Skin epidermis (tissue), 12 donors: ENCODE measurements around the gene FLOT1.

ENCODE experiments used
- H3K27ac ChIP-seq, 21 experiments: fragments of 200-600 bp; sonication (generic) in 11 of 21; one replicate each; pipeline ENCODE4 v1.5.0; 2020; ENCODE audit warnings: mild to moderate bottlenecking in 3 of 21, inconsistent platforms in 2 of 21, moderate library complexity in 2 of 21
- H3K4me3 ChIP-seq, 7 experiments: fragments of 200-600 bp; sonication (generic) in 2 of 7; one replicate each; pipeline ENCODE4 v1.5.0; 2020; ENCODE audit warnings: inconsistent platforms in 2 of 7, mild to moderate bottlenecking in 2 of 7, moderate library complexity in 1 of 7

FLOT1 gene

DNA sequence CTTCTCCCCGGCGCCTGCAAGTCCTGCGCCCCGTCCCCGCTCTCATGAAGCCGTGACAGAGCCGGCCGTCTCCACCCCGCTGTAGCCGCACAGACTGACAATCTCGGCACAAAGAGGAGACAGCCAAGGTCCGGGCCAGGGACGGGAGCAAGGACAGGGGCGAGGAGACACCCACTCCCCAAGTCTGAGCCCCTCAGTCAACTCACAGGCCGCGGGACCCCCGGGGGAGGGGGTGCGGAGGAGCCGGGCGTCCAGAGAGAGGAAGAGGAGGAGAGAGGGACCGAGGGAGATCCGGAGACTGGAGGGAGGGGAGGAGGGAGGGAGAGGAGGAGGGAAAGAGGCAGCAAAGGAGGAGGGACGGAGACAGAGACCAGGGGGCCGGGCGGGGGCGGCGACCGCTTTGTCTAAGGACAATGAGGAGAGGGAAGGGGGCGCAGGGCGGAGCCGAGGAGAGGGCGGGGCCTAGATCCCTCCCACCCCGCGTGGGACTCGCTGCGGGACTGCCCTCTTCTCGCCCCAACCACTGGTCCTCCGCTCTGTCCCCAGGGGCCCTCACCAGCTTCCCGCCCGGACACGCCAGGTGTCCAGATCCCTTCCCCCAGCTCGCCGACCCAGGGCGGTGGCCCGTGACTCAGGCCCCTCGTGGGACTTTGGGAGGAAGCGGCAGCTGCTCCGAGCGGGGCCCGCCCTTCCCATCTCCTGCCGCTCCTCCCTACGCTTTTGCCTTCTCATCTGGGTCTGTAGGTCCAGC, 55.4 kb downstream of the FLOT1 start:
- H3K4me3 ChIP-seq = peak overlapping the region; percentile 51 to 86 (median 74)
- peak overlapping the region; percentile 94 to 100 (median 98) for H3K27ac ChIP-seq

DNA sequence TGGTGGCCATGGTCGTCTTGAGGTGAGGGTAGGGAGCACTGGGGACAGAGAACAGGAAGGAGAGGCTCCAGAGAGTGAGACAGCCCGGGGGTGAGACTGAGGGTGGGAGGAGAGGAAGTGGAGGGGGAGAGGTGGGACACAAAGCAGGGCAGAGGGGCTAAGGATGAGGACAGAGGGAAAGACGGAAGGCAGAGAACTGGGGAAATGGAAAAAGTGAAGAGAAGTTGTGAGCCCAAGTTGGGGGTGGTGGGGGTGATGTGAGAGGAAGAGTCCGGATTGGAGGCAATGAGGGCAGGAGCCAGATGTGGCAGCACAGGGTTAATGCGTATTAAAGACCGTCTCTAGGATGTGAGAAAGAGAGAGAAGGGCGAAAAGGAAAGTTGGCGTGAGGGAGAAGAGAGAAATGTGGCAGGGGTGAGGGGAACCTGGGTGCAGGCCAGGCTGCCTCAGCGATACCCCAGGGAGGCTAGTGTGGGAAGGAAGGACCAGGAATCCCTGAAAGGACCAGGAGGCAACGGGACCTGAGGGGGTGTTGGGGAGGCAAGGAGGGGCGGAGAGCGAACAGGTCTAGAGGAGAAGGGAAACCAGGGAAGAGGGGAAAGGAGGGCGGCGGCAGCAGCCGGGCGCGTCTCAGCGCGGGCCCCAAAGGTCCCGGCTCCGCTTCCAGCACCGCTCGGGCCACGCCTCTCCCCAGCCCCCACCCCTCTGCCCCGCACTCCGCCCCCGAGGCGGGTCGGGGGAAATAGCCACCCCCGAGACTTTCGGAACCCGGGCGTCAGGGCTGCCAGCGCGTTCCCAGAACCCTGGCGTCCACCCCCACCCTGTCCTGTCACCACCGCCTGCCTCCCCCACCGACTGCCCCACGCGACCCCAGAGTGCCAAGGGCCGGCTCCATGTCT, 56.2 kb downstream of the FLOT1 start, which contains the start of gene PPP1R18:
Gene PPP1R18 (minus strand): TSS at position 637 of the 899 bp plus-strand sequence. CDS start 627 bp downstream, at position 10.
- H3K4me3 ChIP-seq = peak within 1 kb of the TSS; percentile 51 to 86 (median 74)
- peak within 1 kb of the TSS; percentile 94 to 100 (median 98) for H3K27ac ChIP-seq

DNA sequence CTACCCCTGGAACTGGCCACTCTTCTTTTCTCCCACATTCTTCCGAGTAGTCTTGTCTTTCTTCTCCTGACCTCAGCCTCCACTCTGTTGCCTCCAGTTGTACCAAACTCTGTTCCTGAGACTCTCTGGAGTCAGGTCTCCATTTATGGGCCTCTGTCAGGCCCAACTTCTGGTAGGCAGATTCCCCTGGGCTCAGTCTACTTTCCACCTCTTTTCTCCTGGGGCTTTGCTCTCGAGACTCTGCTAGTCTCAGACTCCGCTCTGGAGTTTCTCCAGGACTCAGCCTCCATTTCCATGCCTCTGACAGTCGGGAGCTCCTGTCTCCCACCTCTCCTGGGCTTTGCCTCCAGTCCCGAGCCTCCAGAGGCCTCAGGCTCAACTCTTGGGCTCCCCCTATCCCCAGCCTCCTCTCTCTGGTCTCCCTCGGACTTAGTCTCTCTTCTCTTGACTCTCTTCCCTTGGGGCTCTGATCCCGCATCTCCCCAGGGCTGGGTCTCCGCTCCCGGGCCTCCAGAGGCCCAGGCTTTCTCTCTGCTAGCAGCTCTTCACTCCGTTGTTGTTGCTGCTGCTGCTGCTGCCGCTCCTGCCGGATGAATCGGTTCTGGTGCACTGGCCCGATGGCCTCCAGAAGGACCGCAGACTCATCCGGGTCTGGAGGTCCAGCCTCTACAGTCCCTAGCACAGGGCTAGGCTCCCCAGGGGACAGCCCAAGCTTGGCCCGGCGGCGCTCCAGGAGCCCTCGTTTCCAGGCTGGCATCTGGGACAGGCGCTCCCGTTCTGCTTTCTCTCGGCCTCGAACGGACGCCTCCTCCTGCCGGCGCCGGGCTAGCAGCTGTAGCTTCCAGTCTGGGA, 57.1 kb downstream of the FLOT1 start:
- H3K27ac ChIP-seq = peak overlapping the region; percentile 81 to 100 (median 98)
- H3K4me3 ChIP-seq = peak overlapping the region; percentile 51 to 86 (median 74)

DNA sequence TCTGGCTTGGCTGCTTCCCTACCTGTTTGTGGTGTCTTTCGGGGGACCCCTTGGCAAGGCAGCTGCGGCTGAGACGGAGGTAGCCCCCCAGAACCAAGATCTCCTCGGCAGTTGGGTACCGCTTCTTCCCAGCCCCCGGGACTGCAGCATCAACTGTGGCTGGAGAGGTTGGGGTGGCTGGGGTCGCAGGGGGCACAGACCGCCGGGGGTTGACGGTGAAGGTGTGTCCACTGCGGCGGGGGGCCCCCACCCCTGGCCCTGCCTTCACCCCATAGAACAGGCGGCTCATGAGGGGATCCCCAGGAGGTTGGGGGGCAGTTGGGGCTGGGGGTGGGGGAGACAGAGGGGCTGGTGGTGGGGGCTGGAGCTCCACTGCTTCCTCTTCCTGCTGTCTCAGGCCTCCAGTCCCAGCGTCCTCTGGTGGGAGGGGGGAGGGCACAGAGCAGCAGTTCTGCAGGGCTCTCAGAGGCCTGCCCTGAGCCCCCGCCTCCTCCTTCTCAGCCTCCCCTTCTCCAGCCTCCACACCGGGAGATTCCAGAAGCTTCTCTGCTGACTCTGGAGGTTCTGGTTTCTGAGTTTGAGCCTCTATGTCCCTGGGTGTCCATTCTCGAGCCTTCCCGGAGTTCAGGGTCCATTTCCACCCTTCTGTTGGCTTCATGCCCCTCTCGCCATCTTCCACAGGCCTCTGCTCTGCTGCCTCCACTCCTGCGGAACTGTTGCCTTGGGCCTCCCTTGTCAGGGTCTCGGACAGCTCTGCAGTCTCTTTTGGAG, 57.9 kb downstream of the FLOT1 start:
- peak overlapping the region; percentile 51 to 86 (median 74) for H3K4me3 ChIP-seq
- peak overlapping the region; percentile 81 to 100 (median 98) for H3K27ac ChIP-seq

DNA sequence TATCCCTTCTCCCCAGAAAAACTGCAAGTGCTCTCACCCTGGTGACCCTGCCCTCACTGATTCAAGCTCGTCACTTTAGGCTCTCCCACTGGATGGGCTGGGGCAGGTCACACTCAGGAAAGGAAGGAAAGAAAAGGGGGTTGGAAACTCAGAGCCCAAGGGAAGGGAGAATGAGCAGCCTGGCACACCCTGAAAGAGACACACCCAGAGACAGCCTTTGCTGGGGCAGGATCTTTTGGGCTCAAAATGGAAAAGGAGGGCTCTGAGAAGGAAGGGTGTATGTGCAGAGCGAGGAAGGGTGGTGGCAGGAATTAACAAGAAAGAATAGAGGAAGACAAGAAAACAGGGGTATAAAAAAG, 58.5 kb downstream of the FLOT1 start:
- H3K27ac ChIP-seq = peak overlapping the region; percentile 81 to 100 (median 98)
- peak overlapping the region; percentile 51 to 86 (median 74) for H3K4me3 ChIP-seq

DNA sequence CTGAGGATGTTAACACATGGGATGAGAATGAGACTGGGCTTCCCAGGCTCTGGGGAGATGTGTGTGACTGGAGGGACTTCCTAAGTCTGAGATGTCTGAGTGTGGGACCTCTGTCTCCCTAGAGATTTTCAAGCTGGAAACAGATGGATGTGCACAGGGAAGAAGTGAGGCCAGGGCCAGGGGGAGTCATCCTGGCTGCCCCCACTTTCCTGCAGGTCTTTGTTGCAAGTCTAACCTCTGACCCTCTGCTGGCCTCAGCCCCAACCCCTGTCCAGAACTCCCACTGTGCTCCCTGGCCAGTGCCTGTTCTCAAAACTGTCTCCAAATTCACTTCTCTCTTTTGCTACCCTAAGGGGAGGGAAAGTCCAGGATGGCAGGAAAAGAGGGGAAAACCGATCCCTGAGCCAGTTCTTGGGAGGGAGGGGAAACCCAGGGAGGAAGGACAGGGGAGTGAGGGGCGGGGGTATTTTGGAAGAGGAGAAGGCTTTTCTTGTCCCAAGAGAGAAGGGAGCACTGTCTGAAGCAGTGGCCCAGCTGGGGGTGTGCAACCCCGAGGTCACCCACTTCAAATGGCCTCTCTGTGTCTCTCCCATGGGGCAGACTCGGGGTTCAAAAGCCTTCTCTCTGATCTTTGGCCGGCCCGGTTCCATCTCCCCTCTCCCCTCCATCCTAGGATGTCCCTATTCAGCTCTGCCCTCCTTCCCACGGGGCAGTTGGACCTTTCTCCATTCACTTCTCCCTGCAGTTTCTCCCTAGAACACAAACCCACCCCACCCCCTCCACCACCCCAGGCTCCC, 59.1 kb downstream of the FLOT1 start:
- Histone ChIP-seq H3K4me3 (peak overlapping the region; percentile 51 to 86 (median 74)), H3K27ac (peak overlapping the region; percentile 44 to 100 (median 98))

DNA sequence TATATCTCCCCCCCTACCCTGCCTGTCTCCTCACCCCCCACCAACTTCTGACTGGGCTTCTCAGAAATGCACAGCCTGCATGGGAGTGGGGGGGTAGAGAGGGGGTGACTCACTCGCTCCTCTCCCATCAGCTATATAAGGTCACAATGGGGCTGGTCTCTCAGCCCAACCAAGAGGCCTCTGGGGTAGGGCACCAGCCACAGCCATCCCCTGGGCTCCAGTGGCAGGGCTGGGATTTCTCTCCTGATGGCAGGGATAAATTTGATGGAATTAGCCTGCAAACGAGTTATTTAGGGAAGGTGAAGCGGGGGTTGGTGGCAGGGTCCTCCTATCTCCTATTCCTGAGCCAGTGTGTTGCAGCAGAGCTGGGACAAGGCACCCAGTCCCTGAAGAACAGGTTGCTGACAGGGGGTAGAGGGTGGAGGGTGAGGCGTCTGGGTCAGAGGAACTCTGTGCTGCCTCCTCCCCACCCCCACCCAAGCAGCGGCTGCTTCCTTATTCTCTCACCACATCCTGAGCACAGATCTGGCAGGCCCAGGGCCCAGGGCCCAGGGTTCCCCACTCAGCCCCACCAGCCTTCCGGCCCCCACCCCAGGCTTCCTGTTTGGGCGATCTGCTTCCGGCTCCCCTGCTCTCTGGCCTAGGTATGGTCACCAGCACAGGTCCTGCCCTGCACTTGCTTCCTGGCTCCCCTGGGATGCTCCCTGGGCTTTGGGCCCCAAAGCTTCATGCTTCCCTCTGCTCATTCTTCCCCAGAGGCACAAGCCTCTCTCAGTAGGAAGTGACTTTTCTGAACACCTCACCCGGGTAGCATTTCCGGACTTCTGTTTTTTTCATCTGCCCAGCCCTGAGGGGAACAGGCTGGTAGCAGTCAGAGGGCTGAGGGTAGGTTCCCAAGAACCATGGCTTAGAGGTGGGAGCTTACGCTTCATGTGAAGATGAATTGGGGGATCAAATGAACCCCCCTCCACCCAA, 60.1 kb downstream of the FLOT1 start:
- Histone ChIP-seq H3K4me3 (peak overlapping the region; percentile 51 to 86 (median 74)), H3K27ac (peak overlapping the region; percentile 44 to 100 (median 98))

DNA sequence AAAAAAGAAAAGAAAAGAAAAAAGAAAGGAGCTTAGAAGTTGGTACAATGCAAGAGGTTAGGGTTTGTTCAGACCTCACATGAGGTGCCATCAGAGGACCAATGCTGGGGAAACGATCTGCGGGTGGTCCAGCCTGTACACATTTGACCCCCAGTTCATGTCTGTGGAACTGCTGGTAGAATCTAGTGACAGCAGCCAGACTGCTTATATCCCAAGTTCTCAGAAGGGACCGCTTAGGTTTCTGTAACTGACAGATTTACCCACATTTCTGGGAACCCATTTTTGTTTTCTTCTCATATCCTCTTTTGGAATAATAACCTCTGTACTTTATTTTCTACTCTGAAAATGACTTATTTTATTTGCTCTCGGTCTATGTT, 60.7 kb downstream of the FLOT1 start:
- peak overlapping the region; percentile 51 to 86 (median 74) for H3K4me3 ChIP-seq
- peak overlapping the region in 20 of 21 experiments; percentile 94 to 100 (median 98) for H3K27ac ChIP-seq

DNA sequence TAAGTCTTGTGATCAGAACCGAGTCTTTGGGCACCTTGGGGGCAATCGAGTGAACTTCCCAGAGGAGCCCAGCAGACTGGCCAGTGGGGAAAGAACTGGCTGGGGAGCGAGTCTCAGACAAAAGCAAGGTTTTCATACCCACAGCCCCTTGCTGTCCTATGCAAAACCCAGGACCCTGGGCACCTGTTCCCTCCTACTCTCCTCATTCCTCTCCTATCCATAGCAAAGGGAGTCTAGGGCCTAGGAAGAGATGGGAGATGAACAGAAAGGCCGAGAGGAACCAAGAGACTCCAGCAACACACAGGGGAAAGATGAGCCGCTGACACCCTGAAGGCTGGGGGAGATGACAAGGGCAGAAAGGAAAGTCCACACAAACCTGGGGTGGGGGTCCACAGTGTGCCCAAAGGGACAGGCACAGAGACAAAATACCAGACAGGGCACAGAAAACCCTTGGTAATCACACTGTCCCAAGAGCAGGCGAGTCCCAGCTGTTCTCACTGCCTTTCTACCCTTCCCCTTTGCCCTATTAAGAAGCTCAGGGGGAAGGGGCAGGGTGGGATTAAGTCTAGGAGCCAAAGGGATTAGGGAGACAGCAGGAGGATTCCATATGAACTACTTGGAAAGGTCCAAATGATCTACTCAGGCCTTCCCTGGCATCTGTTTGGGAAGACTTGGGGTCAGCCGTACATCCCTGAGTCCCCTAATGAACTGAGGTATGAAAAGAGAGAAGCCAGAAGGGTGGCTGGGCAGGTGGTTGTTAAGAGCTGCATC, 62.5 kb downstream of the FLOT1 start:
- Histone ChIP-seq H3K4me3 (peak overlapping the region in 5 of 7 experiments; percentile 12 to 86 (median 73)), H3K27ac (peak overlapping the region in 17 of 21 experiments; percentile 2 to 100 (median 98))

DNA sequence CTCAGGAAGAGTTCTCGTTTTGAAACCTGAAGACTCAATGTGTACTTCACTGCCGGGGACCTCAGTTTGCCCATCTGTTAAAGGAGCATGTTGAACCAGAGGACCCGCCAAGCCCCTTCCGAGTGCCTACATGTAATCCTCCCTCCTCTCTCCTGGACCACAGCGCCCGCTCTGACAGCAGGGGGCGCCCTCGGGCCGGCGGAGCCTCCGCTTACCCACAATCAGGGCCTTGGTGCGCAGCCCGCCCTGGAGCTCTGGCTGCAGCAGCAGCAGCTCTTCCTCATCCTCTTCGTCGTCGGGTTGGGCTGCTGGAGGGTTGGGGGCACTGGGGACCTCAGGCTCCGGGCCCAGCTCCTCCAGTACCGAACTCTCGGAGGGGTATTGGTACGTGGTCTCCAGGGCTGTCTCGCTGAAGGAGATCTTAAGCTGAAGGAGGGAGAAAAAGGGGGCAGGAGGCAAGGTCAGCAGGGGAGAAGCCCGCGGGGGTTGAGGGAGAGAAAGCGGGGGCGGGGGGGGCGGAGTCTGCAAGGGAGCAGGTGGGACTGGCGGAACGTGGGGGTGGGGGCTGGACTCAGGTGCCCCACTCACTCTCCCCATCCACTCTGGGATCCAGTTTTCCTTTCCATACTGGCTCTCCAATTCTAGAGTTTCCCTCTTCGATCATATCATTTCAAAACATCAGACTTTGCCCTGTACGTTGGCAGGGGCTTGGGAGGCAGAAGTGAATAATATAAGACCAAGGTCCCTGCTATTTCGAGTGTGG, 63.3 kb downstream of the FLOT1 start:
- Histone ChIP-seq H3K27ac (peak overlapping the region in 17 of 21 experiments; percentile 2 to 100 (median 98)), H3K4me3 (peak overlapping the region in 5 of 7 experiments; percentile 12 to 86 (median 72))
